Fibroblast of skin of scalp (primary cell): ENCODE results near the gene TRIM59.

Experiments used
- DNase-seq: peaks from one replicate; pipeline ENCODE4 v3.0.0-alpha.2; 2013

Gene TRIM59

GRCh38 chr3:160402221-160403027 lies 47.2 kb downstream of the TRIM59 start:
- no peak for DNase-seq

DNA sequence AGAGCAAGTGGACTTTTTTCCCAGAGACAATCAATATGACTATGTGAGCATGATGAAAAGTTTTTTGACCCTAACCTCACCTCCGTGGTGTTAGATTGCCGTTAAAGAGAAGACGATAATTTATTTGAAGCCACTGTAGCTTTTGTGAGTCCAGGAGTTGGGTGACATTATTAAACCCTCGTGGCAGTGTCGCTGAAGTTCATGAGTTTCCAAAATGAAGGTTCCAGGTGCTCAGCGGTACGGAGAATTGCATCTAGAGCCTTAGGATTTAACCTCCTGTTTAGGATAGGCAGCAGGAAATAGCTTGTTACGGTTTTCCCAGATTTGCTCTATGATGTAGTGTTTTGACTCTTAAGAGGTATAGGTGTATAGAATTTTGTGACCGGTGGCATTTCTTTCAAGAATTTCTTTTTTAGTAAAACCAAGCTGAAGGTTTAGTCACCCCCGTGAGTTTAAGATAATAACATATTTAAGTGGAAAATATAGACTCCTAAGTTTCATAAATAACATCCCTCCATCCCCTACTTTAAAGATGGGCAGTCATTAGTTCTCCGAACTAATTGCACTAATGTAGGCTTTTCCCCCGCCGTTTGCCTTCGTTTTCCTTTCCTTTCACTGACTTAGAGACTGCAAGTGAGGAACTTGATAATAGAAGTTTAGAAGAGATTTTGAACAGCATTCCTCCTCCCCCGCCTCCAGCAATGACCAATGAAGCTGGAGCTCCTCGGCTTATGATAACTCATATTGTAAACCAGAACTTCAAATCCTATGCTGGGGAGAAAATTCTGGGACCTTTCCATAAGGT lies 48.1 kb downstream of the TRIM59 start:
- DNase-seq = peak; percentile 77

- DNase-seq = no peak
These were observed 48.9 kb downstream of the TRIM59 start for GRCh38 chr3:160400702-160401150.

DNA sequence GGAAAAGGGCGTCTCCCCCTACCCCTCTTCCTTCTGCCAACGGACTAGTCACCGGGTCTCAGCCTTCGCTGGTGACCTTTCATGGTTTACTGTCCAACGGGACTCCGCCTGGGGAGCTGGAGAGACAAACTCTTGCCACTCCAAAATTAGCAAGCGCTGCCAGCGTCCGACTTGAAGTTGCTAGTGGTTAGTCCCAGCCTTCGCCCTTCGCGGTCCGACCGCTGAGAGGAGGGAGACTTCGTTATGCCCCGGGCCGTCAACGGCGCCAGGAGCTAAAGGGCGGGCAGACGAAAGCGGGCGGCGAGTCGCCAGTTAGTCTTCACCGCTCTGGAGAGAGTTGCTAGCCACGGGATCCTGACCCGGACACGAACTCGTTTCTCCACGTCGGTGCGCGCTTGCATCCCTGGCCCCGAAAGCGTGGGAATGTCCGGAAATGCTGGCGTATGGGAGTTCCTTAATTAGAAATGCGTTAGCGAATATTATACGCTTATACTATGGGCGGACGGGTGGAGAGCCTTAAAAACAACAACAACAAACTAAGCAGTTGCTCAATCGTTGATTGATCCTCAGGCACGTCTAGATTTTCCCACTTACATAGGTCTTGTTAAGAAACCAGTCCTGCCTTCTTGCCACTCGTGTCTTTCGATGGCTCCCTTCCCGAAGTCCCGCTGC lies 49.4 kb downstream of the TRIM59 start:
- DNase-seq = peak; percentile 48

GRCh38 chr3:160399125-160400029 lies 50.2 kb downstream of the TRIM59 start, which contains the start of the genes IFT80 and SMC4:
TSS of gene IFT80 (minus strand) at chr3:160399225. CDS start at chr3:160384600, 14,625 bp downstream.
TSS of gene SMC4 (plus strand) at chr3:160399650. CDS start at chr3:160400827, 1,177 bp downstream.
- peak; percentile 97 for DNase-seq

- DNase-seq = no peak
These were observed 50.8 kb downstream of the TRIM59 start for GRCh38 chr3:160398820-160399124.

DNA sequence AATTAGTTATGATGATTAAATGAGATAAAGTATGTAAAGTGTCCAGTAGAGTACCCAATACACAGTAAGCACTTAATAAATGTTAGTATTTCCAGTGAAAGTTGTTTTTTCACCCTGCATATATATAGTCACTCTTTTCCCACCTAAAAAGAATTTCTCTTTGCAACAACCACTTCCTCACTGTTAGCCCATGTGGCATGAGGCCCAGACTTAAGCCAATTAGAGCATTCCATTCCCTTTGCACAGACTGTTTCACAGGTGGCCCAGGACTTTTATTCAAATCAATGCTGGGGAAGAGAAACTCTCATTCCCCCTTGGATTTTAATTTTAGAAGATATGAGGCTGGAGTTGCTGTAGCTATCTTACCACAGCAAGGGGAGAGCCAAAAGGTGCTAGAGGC lies 54.3 kb downstream of the TRIM59 start:
- DNase-seq = peak; percentile 58

DNA sequence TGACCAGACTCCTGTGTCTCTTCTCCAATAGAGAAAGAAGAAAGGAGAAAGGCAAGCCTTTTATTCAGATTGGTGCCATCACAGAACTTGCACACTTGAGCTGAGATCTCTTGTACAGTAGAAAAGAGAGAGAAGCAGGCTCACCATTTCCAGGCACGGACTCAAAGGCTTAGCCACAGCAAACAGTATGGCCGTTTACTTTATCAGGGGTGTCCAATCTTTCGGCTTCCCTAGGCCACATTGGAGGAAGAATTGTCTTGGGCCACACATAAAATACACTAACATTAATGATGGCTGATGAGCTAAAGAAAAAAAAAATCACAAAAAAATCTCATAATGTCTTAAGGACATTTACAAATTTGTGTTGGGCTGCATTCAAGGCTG lies 55.6 kb downstream of the TRIM59 start:
- no peak for DNase-seq

- no peak for DNase-seq
These were observed 56.1 kb downstream of the TRIM59 start for GRCh38 chr3:160393346-160394008.

- no peak for DNase-seq
These were observed 56.8 kb downstream of the TRIM59 start for GRCh38 chr3:160392798-160393197.

- DNase-seq = no peak
These were observed 58.9 kb downstream of the TRIM59 start for GRCh38 chr3:160390565-160391138.
